ENCODE measurements around the gene CPEB3.

GRCh38 chr10:92222603-92223262 is 68.1 kb downstream of the CPEB3 start:
- TF ChIP-seq CTCF (IDR thresholded peaks at IDR 0.05) (no peak), POLR2A (IDR thresholded peaks at IDR 0.05) (no peak)

Data from thyroid gland (tissue), 4 donors.